Astrocyte (in vitro differentiated cells and primary cell): Measurements from ENCODE around the gene KDM1A. TPM values are rescaled to one million over a fixed set of nuclear protein-coding genes. Genes with fewer than 3 reads are reported as not detected.
A peak's percentile ranks its signal among the peaks of the same experiment; 100 is the strongest.

Experiments used
- DNase-seq: peaks from one replicate; pipeline ENCODE4 v3.0.0-alpha.2; 2010; ENCODE audit warnings: low read depth
- FAIRE-seq: peaks from 2 replicates; lab custom pipeline; 2011; peaks lifted over from hg19 to GRCh38; lab: Jason Lieb, UNC
- H2AFZ ChIP-seq: 2 replicates; pipeline ENCODE4 v1.6.0; 2012; ENCODE audit warnings: low read depth, low read length, inconsistent platforms
- H3K27ac ChIP-seq: 2 replicates; pipeline ENCODE4 v1.5.1; 2011; ENCODE audit warnings: low read depth, low read length, inconsistent platforms
- H3K27me3 ChIP-seq: 2 replicates; pipeline ENCODE4 v1.6.0; 2011; ENCODE audit warnings: low read length, inconsistent platforms; ENCODE audit not compliant: insufficient read depth
- H3K36me3 ChIP-seq: 2 replicates; pipeline ENCODE4 v1.5.1; 2011; ENCODE audit warnings: low read length, inconsistent platforms; ENCODE audit not compliant: insufficient read depth
- H3K4me1 ChIP-seq: 2 replicates; pipeline ENCODE4 v1.5.1; 2011; ENCODE audit warnings: low read length, inconsistent platforms; ENCODE audit not compliant: insufficient read depth
- H3K4me2 ChIP-seq: 2 replicates; pipeline ENCODE4 v1.6.0; 2012; ENCODE audit warnings: low read length, inconsistent platforms
- H3K4me3 ChIP-seq: 2 replicates; pipeline ENCODE4 v1.5.1; 2011; ENCODE audit warnings: low read depth, mild to moderate bottlenecking, low read length, inconsistent platforms; ENCODE audit not compliant: insufficient read depth
- H3K79me2 ChIP-seq: 2 replicates; pipeline ENCODE4 v1.6.0; 2012; ENCODE audit warnings: mild to moderate bottlenecking, low read length, inconsistent platforms; ENCODE audit not compliant: insufficient read depth
- H3K9ac ChIP-seq: 2 replicates; pipeline ENCODE4 v1.6.0; 2012; ENCODE audit warnings: mild to moderate bottlenecking, low read length, inconsistent platforms
- H3K9me3 ChIP-seq: 2 replicates; pipeline ENCODE4 v1.5.1; 2012; ENCODE audit warnings: low read depth, mild to moderate bottlenecking, low read length, inconsistent platforms; ENCODE audit not compliant: insufficient read depth
- H4K20me1 ChIP-seq: 2 replicates; pipeline ENCODE4 v1.6.0; 2012; ENCODE audit warnings: low read length, inconsistent platforms; ENCODE audit not compliant: insufficient read depth
- H3K27ac Mint-ChIP-seq: one replicate; pipeline ENCODE4 v1.8.0; 2021; ENCODE audit warnings: mild to moderate bottlenecking, mixed read lengths; ENCODE audit not compliant: unreplicated experiment
- H3K27me3 Mint-ChIP-seq: one replicate; pipeline ENCODE4 v1.8.0; 2021; ENCODE audit warnings: low read depth, mixed read lengths; ENCODE audit not compliant: unreplicated experiment
- H3K36me3 Mint-ChIP-seq: one replicate; pipeline ENCODE4 v1.8.0; 2021; ENCODE audit warnings: low read depth, mixed read lengths; ENCODE audit not compliant: unreplicated experiment
- H3K4me1 Mint-ChIP-seq: one replicate; pipeline ENCODE4 v1.8.0; 2021; ENCODE audit warnings: low read depth, mixed read lengths; ENCODE audit not compliant: unreplicated experiment
- H3K4me3 Mint-ChIP-seq: one replicate; pipeline ENCODE4 v1.8.0; 2021; ENCODE audit warnings: mild to moderate bottlenecking, moderate library complexity, mixed read lengths; ENCODE audit not compliant: unreplicated experiment
- H3K9me3 Mint-ChIP-seq: one replicate; pipeline ENCODE4 v1.8.0; 2021; ENCODE audit warnings: mild to moderate bottlenecking, mixed read lengths; ENCODE audit not compliant: unreplicated experiment
- CTCF ChIP-seq: IDR thresholded peaks from 2 replicates; pipeline ENCODE4 v1.5.1; 2011; ENCODE audit warnings: low read depth, mild to moderate bottlenecking, inconsistent platforms, low read length, moderate library complexity; ENCODE audit not compliant: insufficient read depth
- EZH2 ChIP-seq: IDR thresholded peaks from 2 replicates; pipeline ENCODE4 v1.6.1; 2012; ENCODE audit warnings: mild to moderate bottlenecking, low read length, inconsistent platforms; ENCODE audit not compliant: insufficient read depth
- total RNA-seq: library from RNA; stranded (reverse); gene quantifications from 2 replicates; pipeline ENCODE4 v1.2.1, GENCODE V29; 2021

KDM1A gene
- total RNA-seq, 1 donor from 2014 or later, result 110 TPM

- H3K9me3 ChIP-seq, result no peaks in the 10 kb centered on the region
- peaks cover 62% of the 10 kb centered on the region for H3K79me2 ChIP-seq
- H3K4me2 ChIP-seq, result peak overlapping the region; percentile 65
- peak overlapping the region; percentile 64 for H3K9ac ChIP-seq
- Mint-ChIP-seq H3K4me3 (peak overlapping the region; percentile 55), H3K27me3 (no peaks in the 10 kb centered on the region), H3K27ac (peak overlapping the region; percentile 97), H3K9me3 (no peaks in the 10 kb centered on the region), H3K36me3 (peaks cover 8% of the 10 kb centered on the region), H3K4me1 (peaks cover 61% of the 10 kb centered on the region)
- peaks cover 10% of the 10 kb centered on the region for H3K36me3 ChIP-seq
- H3K4me3 ChIP-seq, result no peak overlapping the region
- H2AFZ ChIP-seq, result no peak overlapping the region
- FAIRE-seq (no peak), DNase-seq (no peak)
- H3K27ac ChIP-seq, result peak overlapping the region; percentile 85
- peaks cover 30% of the 10 kb centered on the region for H4K20me1 ChIP-seq
- H3K4me1 ChIP-seq, result peaks cover 55% of the 10 kb centered on the region
- TF ChIP-seq EZH2, result no peak
- no peak for TF ChIP-seq CTCF
- H3K27me3 ChIP-seq, result no peaks in the 10 kb centered on the region
Observed at GRCh38 chr1:23101887-23102286, 82.6 kb downstream of the KDM1A start.

- H3K27me3 ChIP-seq, result no peaks in the 10 kb centered on the region
- no peak for FAIRE-seq
- Mint-ChIP-seq H3K4me3 (peak overlapping the region; percentile 30), H3K27me3 (no peaks in the 10 kb centered on the region), H3K4me1 (peaks cover 58% of the 10 kb centered on the region), H3K36me3 (peaks cover 8% of the 10 kb centered on the region), H3K27ac (peak overlapping the region; percentile 87), H3K9me3 (no peaks in the 10 kb centered on the region)
- H3K27ac ChIP-seq, result peak overlapping the region; percentile 85
- no peak for TF ChIP-seq CTCF
- no peak for TF ChIP-seq EZH2
- H3K4me2 ChIP-seq, result peak overlapping the region; percentile 65
- H3K4me3 ChIP-seq, result no peak overlapping the region
- peaks cover 27% of the 10 kb centered on the region for H4K20me1 ChIP-seq
- peak; percentile 43 for DNase-seq
- H3K79me2 ChIP-seq, result peaks cover 62% of the 10 kb centered on the region
- no peak overlapping the region for H2AFZ ChIP-seq
- H3K9me3 ChIP-seq, result no peaks in the 10 kb centered on the region
- H3K4me1 ChIP-seq, result peaks cover 55% of the 10 kb centered on the region
- peak overlapping the region; percentile 64 for H3K9ac ChIP-seq
- peaks cover 9% of the 10 kb centered on the region for H3K36me3 ChIP-seq
Observed at GRCh38 chr1:23102289-23102688, 83.0 kb downstream of the KDM1A start.

- DNase-seq (peak; percentile 55), FAIRE-seq (peak; percentile 37)
- no peaks in the 10 kb centered on the region for H3K9me3 ChIP-seq
- H3K9ac ChIP-seq, result peak overlapping the region; percentile 21
- no peak overlapping the region for H3K4me3 ChIP-seq
- H3K27me3 Mint-ChIP-seq, result no peaks in the 10 kb centered on the region
- H3K9me3 Mint-ChIP-seq, result no peaks in the 10 kb centered on the region
- H3K4me2 ChIP-seq, result peak overlapping the region; percentile 65
- H2AFZ ChIP-seq, result no peak overlapping the region
- peak overlapping the region; percentile 85 for H3K27ac ChIP-seq
- peak overlapping the region; percentile 87 for H3K27ac Mint-ChIP-seq
- no peaks in the 10 kb centered on the region for H3K27me3 ChIP-seq
- H3K4me1 ChIP-seq, result peaks cover 55% of the 10 kb centered on the region
- H3K79me2 ChIP-seq, result peaks cover 60% of the 10 kb centered on the region
- peaks cover 48% of the 10 kb centered on the region for H3K4me1 Mint-ChIP-seq
- peaks cover 14% of the 10 kb centered on the region for H3K36me3 ChIP-seq
- peak overlapping the region; percentile 51 for H3K4me3 Mint-ChIP-seq
- peaks cover 26% of the 10 kb centered on the region for H4K20me1 ChIP-seq
- TF ChIP-seq EZH2 (no peak), CTCF (no peak)
- H3K36me3 Mint-ChIP-seq, result peaks cover 13% of the 10 kb centered on the region
Observed at GRCh38 chr1:23103001-23103889, 84.0 kb downstream of the KDM1A start.
